ENCODE results near the gene SV2A. TPM values are rescaled to one million over a fixed set of nuclear protein-coding genes. Genes with fewer than 3 reads are reported as not detected.
"Not testable (repeated sequence)": the region's sequence is repeated elsewhere in the genome, so short reads cannot be mapped to it uniquely, and the experiment has no call there.

The SV2A gene
- total RNA-seq, 2 donors from 2014 or later, result 2.1 to 3.4 TPM

- H3K36me3 ChIP-seq, result no peaks in the 10 kb centered on the region
- H3K9me3 ChIP-seq, result no peaks in the 10 kb centered on the region
- DNase-seq (ENCODE audit: low spot score), result peak; percentile 96
- H3K4me1 ChIP-seq (replicated peaks), result no peaks in the 10 kb centered on the region
- H3K27ac ChIP-seq, result peak overlapping the region; percentile 99
- intact Hi-C loops (cut with DNase I), result no loop called here
- TF ChIP-seq POLR2AphosphoS5 (IDR thresholded peaks at IDR 0.05) (peak; percentile 95), POLR2A (IDR thresholded peaks at IDR 0.05) (peak; percentile 72), CTCF (IDR thresholded peaks at IDR 0.05) (peak in 2 of 4 experiments; percentile 7 to 55)
- H3K27me3 ChIP-seq (replicated peaks; ENCODE audit: insufficient read depth), result no peaks in the 10 kb centered on the region
- WGBS, result under 1% methylated on average over 46 of the region's 46 CpGs
- peak overlapping the region; percentile 72 to 81 for H3K4me3 ChIP-seq
These were observed 30.0 kb downstream of the SV2A start for GRCh38 chr1:149887456-149888246.

- Histone ChIP-seq H3K4me3 (peak overlapping the region; percentile 72 to 81), H3K27ac (peak overlapping the region; percentile 99)
- under 1% methylated on average over 13 of the region's 13 CpGs for WGBS
- H3K27me3 ChIP-seq (replicated peaks; ENCODE audit: insufficient read depth); H3K4me1 ChIP-seq (replicated peaks); H3K9me3 ChIP-seq; DNase-seq (ENCODE audit: low spot score); intact Hi-C loops (cut with DNase I); H3K36me3 ChIP-seq: not testable (repeated sequence)
These were observed 30.5 kb downstream of the SV2A start for GRCh38 chr1:149887196-149887455.

- peak; percentile 97 for DNase-seq (ENCODE audit: low spot score)
- H3K36me3 ChIP-seq, result no peaks in the 10 kb centered on the region
- TF ChIP-seq POLR2A (IDR thresholded peaks at IDR 0.05), result peak; percentile 99
- peak in 2 of 4 experiments; percentile 36 to 37 for TF ChIP-seq CTCF (IDR thresholded peaks at IDR 0.05)
- TF ChIP-seq POLR2AphosphoS5 (IDR thresholded peaks at IDR 0.05), result peak; percentile 100
- H3K4me3 ChIP-seq, result peak overlapping the region; percentile 72 to 81
- peak overlapping the region; percentile 99 for H3K27ac ChIP-seq
- under 1% methylated on average over 58 of the region's 62 CpGs for WGBS
- H3K27me3 ChIP-seq (replicated peaks; ENCODE audit: insufficient read depth), result no peaks in the 10 kb centered on the region
- no peaks in the 10 kb centered on the region for H3K4me1 ChIP-seq (replicated peaks)
- intact Hi-C loops (cut with DNase I), result no loop called here
- H3K9me3 ChIP-seq, result no peaks in the 10 kb centered on the region
These were observed 31.0 kb downstream of the SV2A start for GRCh38 chr1:149886396-149887195.

- H3K9me3 ChIP-seq; H3K27me3 ChIP-seq (replicated peaks; ENCODE audit: insufficient read depth); H3K36me3 ChIP-seq; intact Hi-C loops (cut with DNase I); H3K4me1 ChIP-seq (replicated peaks); DNase-seq (ENCODE audit: low spot score): not testable (repeated sequence)
- 0% methylated on average over 19 of the region's 19 CpGs for WGBS
- Histone ChIP-seq H3K4me3 (peak overlapping the region; percentile 72 to 81), H3K27ac (peak overlapping the region; percentile 95 to 99)
These were observed 31.6 kb downstream of the SV2A start for GRCh38 chr1:149886121-149886395.

GRCh38 chr1:149885339-149886120 is 32.1 kb downstream of the SV2A start:
- intact Hi-C loops (cut with DNase I), result no loop called here
- Histone ChIP-seq H3K4me3 (peak overlapping the region; percentile 72 to 81), H3K4me1 (replicated peaks) (no peaks in the 10 kb centered on the region), H3K36me3 (no peaks in the 10 kb centered on the region), H3K27ac (peak overlapping the region; percentile 95 to 99), H3K9me3 (no peaks in the 10 kb centered on the region), H3K27me3 (replicated peaks; ENCODE audit: insufficient read depth) (no peaks in the 10 kb centered on the region)
- DNase-seq (ENCODE audit: low spot score), result peak; percentile 91
- TF ChIP-seq POLR2A (IDR thresholded peaks at IDR 0.05) (peak; percentile 60), POLR2AphosphoS5 (IDR thresholded peaks at IDR 0.05) (peak; percentile 83), CTCF (IDR thresholded peaks at IDR 0.05) (no peak)
- WGBS, result under 1% methylated on average over 36 of the region's 36 CpGs

Data from prostate gland (tissue), 2 donors.